IPS-18a (cell line): Measurements from ENCODE around the gene AURKA.
"Not testable (repeated sequence)": the region's sequence is repeated elsewhere in the genome, so short reads cannot be mapped to it uniquely, and the experiment has no call there.

Experiments
- H3K27ac ChIP-seq: one replicate; pipeline ENCODE4 v1.5.1; 2013; ENCODE audit warnings: low read length
- H3K27me3 ChIP-seq: one replicate; pipeline ENCODE4 v1.6.1; 2013; ENCODE audit warnings: mild to moderate bottlenecking, low read length; ENCODE audit not compliant: control insufficient read depth, insufficient read depth
- H3K36me3 ChIP-seq: one replicate; pipeline ENCODE4 v1.6.1; 2013; ENCODE audit warnings: low read depth, low read length; ENCODE audit not compliant: control insufficient read depth
- H3K4me1 ChIP-seq: one replicate; pipeline ENCODE4 v1.6.1; 2013; ENCODE audit warnings: low read depth, low read length; ENCODE audit not compliant: control insufficient read depth
- H3K4me3 ChIP-seq: one replicate; pipeline ENCODE4 v1.5.1; 2013; ENCODE audit warnings: low read length
- H3K9ac ChIP-seq: one replicate; pipeline ENCODE4 v1.6.1; 2013; ENCODE audit warnings: mild to moderate bottlenecking, low read length, moderate library complexity
- H3K9me3 ChIP-seq: one replicate; pipeline ENCODE4 v1.6.1; 2013; ENCODE audit warnings: low read depth, low read length; ENCODE audit not compliant: control insufficient read depth

Gene AURKA

GRCh38 chr20:56406910-56407309 is 14.9 kb upstream of the AURKA start:
- no peak overlapping the region for H3K27ac ChIP-seq
- no peak overlapping the region for H3K4me3 ChIP-seq
- no peaks in the 10 kb centered on the region for H3K27me3 ChIP-seq
- H3K9ac ChIP-seq = no peak overlapping the region
- H3K9me3 ChIP-seq = no peaks in the 10 kb centered on the region
- H3K4me1 ChIP-seq = no peaks in the 10 kb centered on the region
- peaks cover 64% of the 10 kb centered on the region for H3K36me3 ChIP-seq

GRCh38 chr20:56405356-56405755 is 13.3 kb upstream of the AURKA start:
- H3K27me3 ChIP-seq, H3K4me3 ChIP-seq, H3K9ac ChIP-seq, H3K27ac ChIP-seq, H3K4me1 ChIP-seq, H3K9me3 ChIP-seq: not testable (repeated sequence)
- H3K36me3 ChIP-seq = peaks cover 76% of the 10 kb centered on the region

GRCh38 chr20:56403465-56403864 is 11.4 kb upstream of the AURKA start:
- Histone ChIP-seq H3K36me3 (peaks cover 88% of the 10 kb centered on the region), H3K4me1 (no peaks in the 10 kb centered on the region), H3K27me3 (no peaks in the 10 kb centered on the region), H3K9me3 (no peaks in the 10 kb centered on the region), H3K27ac (no peak overlapping the region), H3K9ac (no peak overlapping the region), H3K4me3 (no peak overlapping the region)

GRCh38 chr20:56400001-56400640 is 8.1 kb upstream of the AURKA start:
- Histone ChIP-seq H3K36me3 (peaks cover 92% of the 10 kb centered on the region), H3K4me3 (no peak overlapping the region), H3K9ac (no peak overlapping the region), H3K27me3 (no peaks in the 10 kb centered on the region), H3K4me1 (no peaks in the 10 kb centered on the region), H3K9me3 (no peaks in the 10 kb centered on the region), H3K27ac (no peak overlapping the region)

- Histone ChIP-seq H3K27me3 (no peaks in the 10 kb centered on the region), H3K9ac (no peak overlapping the region), H3K4me3 (no peak overlapping the region)
These were observed 3.2 kb upstream of the AURKA start for GRCh38 chr20:56395166-56395565.

GRCh38 chr20:56393653-56394052 is 1.6 kb upstream of the AURKA start:
- Histone ChIP-seq H3K4me3 (peak overlapping the region; percentile 99), H3K27me3 (no peaks in the 10 kb centered on the region), H3K27ac (no peak overlapping the region), H3K4me1 (peaks cover 9% of the 10 kb centered on the region), H3K36me3 (peaks cover 53% of the 10 kb centered on the region), H3K9me3 (no peaks in the 10 kb centered on the region), H3K9ac (peak overlapping the region; percentile 99)

More at GRCh38 chr20:56395166-56395565, 3.2 kb upstream of the AURKA start:
- peaks cover 52% of the 10 kb centered on the region for H3K36me3 ChIP-seq
- H3K4me1 ChIP-seq = peaks cover 9% of the 10 kb centered on the region
- no peak overlapping the region for H3K27ac ChIP-seq
- no peaks in the 10 kb centered on the region for H3K9me3 ChIP-seq

GRCh38 chr20:56392881-56393482 is 967 bp upstream of the AURKA start:
- Histone ChIP-seq H3K4me3 (peak overlapping the region; percentile 99), H3K27me3 (no peaks in the 10 kb centered on the region), H3K9ac (peak overlapping the region; percentile 99), H3K4me1 (peaks cover 9% of the 10 kb centered on the region), H3K27ac (peak overlapping the region; percentile 80), H3K36me3 (peaks cover 52% of the 10 kb centered on the region), H3K9me3 (no peaks in the 10 kb centered on the region)

GRCh38 chr20:56391596-56392131 is 351 bp downstream of the AURKA start:
- H3K9ac ChIP-seq = peak overlapping the region; percentile 99
- H3K9me3 ChIP-seq = no peaks in the 10 kb centered on the region
- H3K4me3 ChIP-seq = peak overlapping the region; percentile 99
- no peaks in the 10 kb centered on the region for H3K27me3 ChIP-seq
- H3K36me3 ChIP-seq = peaks cover 51% of the 10 kb centered on the region
- peaks cover 9% of the 10 kb centered on the region for H3K4me1 ChIP-seq
- H3K27ac ChIP-seq = no peak overlapping the region

GRCh38 chr20:56391037-56391436 is 978 bp downstream of the AURKA start:
- Histone ChIP-seq H3K27ac (no peak overlapping the region), H3K4me1 (peaks cover 9% of the 10 kb centered on the region), H3K4me3 (peak overlapping the region; percentile 99), H3K36me3 (peaks cover 52% of the 10 kb centered on the region), H3K9ac (peak overlapping the region; percentile 99), H3K9me3 (no peaks in the 10 kb centered on the region), H3K27me3 (no peaks in the 10 kb centered on the region)

- Histone ChIP-seq H3K36me3 (peaks cover 52% of the 10 kb centered on the region), H3K4me3 (peak overlapping the region; percentile 99), H3K9ac (peak overlapping the region; percentile 99)
- H3K27me3 ChIP-seq, H3K9me3 ChIP-seq, H3K27ac ChIP-seq, H3K4me1 ChIP-seq: not testable (repeated sequence)
These were observed 1.6 kb downstream of the AURKA start for GRCh38 chr20:56390396-56390795.

GRCh38 chr20:56389807-56390206 is 2.2 kb downstream of the AURKA start:
- H3K27ac ChIP-seq = no peak overlapping the region
- no peaks in the 10 kb centered on the region for H3K27me3 ChIP-seq
- peaks cover 52% of the 10 kb centered on the region for H3K36me3 ChIP-seq
- H3K4me1 ChIP-seq = peaks cover 9% of the 10 kb centered on the region
- no peak overlapping the region for H3K4me3 ChIP-seq
- no peak overlapping the region for H3K9ac ChIP-seq
- H3K9me3 ChIP-seq = no peaks in the 10 kb centered on the region

- Histone ChIP-seq H3K4me3 (no peak overlapping the region), H3K9me3 (no peaks in the 10 kb centered on the region), H3K27me3 (no peaks in the 10 kb centered on the region), H3K4me1 (peaks cover 7% of the 10 kb centered on the region), H3K27ac (no peak overlapping the region), H3K9ac (no peak overlapping the region), H3K36me3 (peaks cover 62% of the 10 kb centered on the region)
These were observed 3.1 kb downstream of the AURKA start for GRCh38 chr20:56388882-56389281.
